ENCODE results near the gene PHAX. TPM values are rescaled to one million over a fixed set of nuclear protein-coding genes. Genes with fewer than 3 reads are reported as not detected.

PHAX gene
- total and polyA plus RNA-seq, 10 of the 15 experiments (the other 5 are each of a cell fraction or from before 2014, with no cell fraction given): 28.2 to 88.7 (median 60.3) TPM

GRCh38 chr5:126600631-126601511 lies at the start of gene PHAX (continued):
- TF ChIP-seq, protein P1, sequence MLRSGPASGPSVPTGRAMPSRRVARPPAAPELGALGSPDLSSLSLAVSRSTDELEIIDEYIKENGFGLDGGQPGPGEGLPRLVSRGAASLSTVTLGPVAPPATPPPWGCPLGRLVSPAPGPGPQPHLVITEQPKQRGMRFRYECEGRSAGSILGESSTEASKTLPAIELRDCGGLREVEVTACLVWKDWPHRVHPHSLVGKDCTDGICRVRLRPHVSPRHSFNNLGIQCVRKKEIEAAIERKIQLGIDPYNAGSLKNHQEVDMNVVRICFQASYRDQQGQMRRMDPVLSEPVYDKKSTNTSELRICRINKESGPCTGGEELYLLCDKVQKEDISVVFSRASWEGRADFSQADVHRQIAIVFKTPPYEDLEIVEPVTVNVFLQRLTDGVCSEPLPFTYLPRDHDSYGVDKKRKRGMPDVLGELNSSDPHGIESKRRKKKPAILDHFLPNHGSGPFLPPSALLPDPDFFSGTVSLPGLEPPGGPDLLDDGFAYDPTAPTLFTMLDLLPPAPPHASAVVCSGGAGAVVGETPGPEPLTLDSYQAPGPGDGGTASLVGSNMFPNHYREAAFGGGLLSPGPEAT (IDR thresholded peaks at IDR 0.05; ENCODE audit: low read depth): peak; percentile 90; the same call in 1 of the 2 replicates
- no peak for TF ChIP-seq KDM1A (IDR thresholded peaks at IDR 0.05; ENCODE audit: borderline replicate concordance)
- peak; percentile 86 for TF ChIP-seq POLR2AphosphoS5 (IDR thresholded peaks at IDR 0.05; ENCODE audit: low read length)
- no peak for TF ChIP-seq PBX3 (IDR thresholded peaks at IDR 0.05; ENCODE audit: insufficient replicate concordance, low read depth, low read length)
- no peak for TF ChIP-seq NFYA (IDR thresholded peaks at IDR 0.05; ENCODE audit: borderline replicate concordance, low read depth, low read length)
- TF ChIP-seq, protein P2, sequence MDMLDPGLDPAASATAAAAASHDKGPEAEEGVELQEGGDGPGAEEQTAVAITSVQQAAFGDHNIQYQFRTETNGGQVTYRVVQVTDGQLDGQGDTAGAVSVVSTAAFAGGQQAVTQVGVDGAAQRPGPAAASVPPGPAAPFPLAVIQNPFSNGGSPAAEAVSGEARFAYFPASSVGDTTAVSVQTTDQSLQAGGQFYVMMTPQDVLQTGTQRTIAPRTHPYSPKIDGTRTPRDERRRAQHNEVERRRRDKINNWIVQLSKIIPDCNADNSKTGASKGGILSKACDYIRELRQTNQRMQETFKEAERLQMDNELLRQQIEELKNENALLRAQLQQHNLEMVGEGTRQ (IDR thresholded peaks at IDR 0.05; ENCODE audit: borderline replicate concordance, low read depth, low read length): no peak
- TF ChIP-seq ASH2L (IDR thresholded peaks at IDR 0.05; ENCODE audit: borderline replicate concordance, low read depth): peak; percentile 85; the same call in 1 of the 2 replicates
- no peak for TF ChIP-seq ZBTB4 (CRISPR knock-in tag; IDR thresholded peaks at IDR 0.05)
- TF ChIP-seq HDGF (IDR thresholded peaks at IDR 0.05): no peak
- peak; percentile 92 for TF ChIP-seq GABPA (IDR thresholded peaks at IDR 0.05; ENCODE audit: low read depth)
- TF ChIP-seq LARP7 (IDR thresholded peaks at IDR 0.05): peak; percentile 93
- no peak for TF ChIP-seq SUPT20H (IDR thresholded peaks at IDR 0.05; ENCODE audit: borderline replicate concordance, control insufficient read depth, low read depth, low read length)
- TF ChIP-seq TCF7 (IDR thresholded peaks at IDR 0.05; ENCODE audit: borderline replicate concordance): no peak
- TF ChIP-seq, protein P3, sequence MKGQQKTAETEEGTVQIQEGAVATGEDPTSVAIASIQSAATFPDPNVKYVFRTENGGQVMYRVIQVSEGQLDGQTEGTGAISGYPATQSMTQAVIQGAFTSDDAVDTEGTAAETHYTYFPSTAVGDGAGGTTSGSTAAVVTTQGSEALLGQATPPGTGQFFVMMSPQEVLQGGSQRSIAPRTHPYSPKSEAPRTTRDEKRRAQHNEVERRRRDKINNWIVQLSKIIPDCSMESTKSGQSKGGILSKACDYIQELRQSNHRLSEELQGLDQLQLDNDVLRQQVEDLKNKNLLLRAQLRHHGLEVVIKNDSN (IDR thresholded peaks at IDR 0.05; ENCODE audit: borderline replicate concordance, extremely low read length, insufficient read depth, low read depth, low read length): no peak
- TF ChIP-seq, protein P4, sequence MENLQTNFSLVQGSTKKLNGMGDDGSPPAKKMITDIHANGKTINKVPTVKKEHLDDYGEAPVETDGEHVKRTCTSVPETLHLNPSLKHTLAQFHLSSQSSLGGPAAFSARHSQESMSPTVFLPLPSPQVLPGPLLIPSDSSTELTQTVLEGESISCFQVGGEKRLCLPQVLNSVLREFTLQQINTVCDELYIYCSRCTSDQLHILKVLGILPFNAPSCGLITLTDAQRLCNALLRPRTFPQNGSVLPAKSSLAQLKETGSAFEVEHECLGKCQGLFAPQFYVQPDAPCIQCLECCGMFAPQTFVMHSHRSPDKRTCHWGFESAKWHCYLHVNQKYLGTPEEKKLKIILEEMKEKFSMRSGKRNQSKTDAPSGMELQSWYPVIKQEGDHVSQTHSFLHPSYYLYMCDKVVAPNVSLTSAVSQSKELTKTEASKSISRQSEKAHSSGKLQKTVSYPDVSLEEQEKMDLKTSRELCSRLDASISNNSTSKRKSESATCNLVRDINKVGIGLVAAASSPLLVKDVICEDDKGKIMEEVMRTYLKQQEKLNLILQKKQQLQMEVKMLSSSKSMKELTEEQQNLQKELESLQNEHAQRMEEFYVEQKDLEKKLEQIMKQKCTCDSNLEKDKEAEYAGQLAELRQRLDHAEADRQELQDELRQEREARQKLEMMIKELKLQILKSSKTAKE (IDR thresholded peaks at IDR 0.05; ENCODE audit: low read depth, poor library complexity, severe bottlenecking): no peak
- TF ChIP-seq NBN (IDR thresholded peaks at IDR 0.05): no peak; the same call in 1 of the 2 replicates
- peak; percentile 94 for TF ChIP-seq IKZF1 (conservative IDR thresholded peaks at IDR 0.05)
- no peak for TF ChIP-seq EZH2 (IDR thresholded peaks at IDR 0.05; ENCODE audit: borderline replicate concordance, control insufficient read depth, low read depth, low read length)
- no peak for TF ChIP-seq HDAC2 (IDR thresholded peaks at IDR 0.05)

Data from GM12878 (cell line).